H1 (cell line): ENCODE results near the gene CDYL. TPM values are rescaled to one million over a fixed set of nuclear protein-coding genes. Genes with fewer than 3 reads are reported as not detected.

Source experiments
- CHD2 ChIP-seq: IDR thresholded peaks from 2 replicates; pipeline ENCODE4 v1.6.1; 2012; ENCODE audit warnings: low read length, improper control_type of control experiment
- CREB1 ChIP-seq: IDR thresholded peaks from 2 replicates; pipeline ENCODE4 v1.6.1; 2012; ENCODE audit warnings: inconsistent platforms
- CTCF ChIP-seq, 3 experiments: IDR thresholded peaks; 1 replicate in 2 of 3; 2 replicates in 1 of 3; pipeline versions ENCODE4 v1.5.1 to v1.6.1; 2011; ENCODE audit warnings: low read length in 3 of 3, mild to moderate bottlenecking in 3 of 3, inconsistent platforms in 2 of 3, low read depth in 1 of 3, moderate library complexity in 1 of 3; ENCODE audit not compliant: insufficient read depth in 1 of 3; ENCODE audit errors: control extremely low read depth in 1 of 3
- JUN ChIP-seq: IDR thresholded peaks from 2 replicates; pipeline ENCODE4 v1.6.1; 2011; ENCODE audit warnings: low read depth, mild to moderate bottlenecking, improper control_type of control experiment, low read length
- MAX ChIP-seq: IDR thresholded peaks from 2 replicates; pipeline ENCODE4 v1.6.1; 2012; ENCODE audit warnings: inconsistent platforms
- POLR2AphosphoS5 ChIP-seq: IDR thresholded peaks from 2 replicates; pipeline ENCODE4 v1.6.1; 2011; ENCODE audit warnings: low read depth, low read length
- SIX5 ChIP-seq: IDR thresholded peaks from 2 replicates; pipeline ENCODE4 v1.6.1; 2011; ENCODE audit warnings: mild to moderate bottlenecking, low read depth, low read length
- TAF1 ChIP-seq: IDR thresholded peaks from 2 replicates; pipeline ENCODE4 v1.6.1; 2011; ENCODE audit warnings: mild to moderate bottlenecking, low read depth, low read length
- TBP ChIP-seq: IDR thresholded peaks from 2 replicates; pipeline ENCODE4 v1.6.1; 2011; ENCODE audit warnings: low read depth, low read length, improper control_type of control experiment
- YY1 ChIP-seq: IDR thresholded peaks from 2 replicates; pipeline ENCODE4 v1.6.1; 2011; ENCODE audit warnings: low read depth, mild to moderate bottlenecking, low read length
- polyA plus RNA-seq, 7 experiments: library from polyadenylated mRNA; depleted of rRNA in 3 of 7; stranded (reverse) in 5 of 7; unstranded in 2 of 7; fragments of >200 nt in 5 of 7; fragments of 200-250 nt in 2 of 7; gene quantifications; 1 replicate in 5 of 7; 2 replicates in 1 of 7; 4 replicates in 1 of 7; pipeline versions ENCODE4 v1.2.1 to v1.2.3, GENCODE V29; 2011 to 2013; ENCODE audit warnings: missing spikeins in 2 of 7, mixed read lengths in 2 of 7
- total RNA-seq: library from RNA; stranded (reverse); fragmentation: NEBNext Ultra II Directional; extraction: Animal tissue kit (Norgen Biotek cat#: 25700); gene quantifications from 2 replicates; pipeline ENCODE4 v1.2.1, GENCODE V29; 2021

Gene CDYL
- total and polyA plus RNA-seq, 2 of the 8 experiments (the other 6 are each of a cell fraction or from before 2014, with no cell fraction given) = 56.4 to 119 TPM

- 0 out of 2 replicates have a peak, but pooled peaks have one; percentile 11 for TF ChIP-seq YY1
- TF ChIP-seq CTCF (IDR thresholded peaks at IDR 0.05; ENCODE audit: control extremely low read depth in 1 of 3, insufficient read depth in 1 of 3, low read depth in 1 of 3, low read length in 3 of 3) = peak; percentile 28 to 37 (median 28); a peak in 3 of 4 replicates
- TF ChIP-seq TBP = no peak; the same call in 1 of the 2 replicates
- TF ChIP-seq JUN = no peak
- TF ChIP-seq MAX = peak; percentile 61; the same call in 1 of the 2 replicates
- TF ChIP-seq POLR2AphosphoS5 = peak; percentile 48; the same call in 1 of the 2 replicates
- TF ChIP-seq SIX5 = no peak
- TF ChIP-seq CHD2 = no peak
- peak; percentile 28; the same call in 1 of the 2 replicates for TF ChIP-seq TAF1
- no peak for TF ChIP-seq CREB1
Observed at GRCh38 chr6:4775494-4776130, 592 bp upstream of the CDYL start (continued).
